ENCODE data around the gene ZMIZ2.
"Not testable (repeated sequence)": the region's sequence is repeated elsewhere in the genome, so short reads cannot be mapped to it uniquely, and the experiment has no call there.

The ZMIZ2 gene

DNA sequence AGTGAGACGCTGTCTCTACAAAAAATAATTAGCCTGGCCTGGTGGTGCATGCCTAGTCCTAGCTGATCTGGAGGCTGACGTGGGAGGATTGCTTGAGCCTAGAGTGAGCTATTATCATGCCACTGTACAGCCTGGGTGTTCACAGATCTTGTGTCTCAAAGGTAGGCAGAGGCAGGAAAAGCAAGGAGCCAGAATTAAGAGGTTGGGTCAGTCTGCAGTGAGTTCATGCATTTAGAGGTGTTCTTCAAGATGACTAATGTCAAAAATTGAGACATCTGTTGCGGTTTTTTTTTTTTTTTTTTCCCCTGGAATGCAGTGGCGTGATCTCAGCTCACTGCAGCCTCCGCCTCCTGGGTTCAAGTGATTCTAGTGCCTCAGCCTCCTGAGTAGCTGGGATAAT is 53.2 kb downstream of the ZMIZ2 start:
- DNase-seq (ENCODE audit: low read depth in 1 of 2, low spot score in 1 of 2) = no peak

DNA sequence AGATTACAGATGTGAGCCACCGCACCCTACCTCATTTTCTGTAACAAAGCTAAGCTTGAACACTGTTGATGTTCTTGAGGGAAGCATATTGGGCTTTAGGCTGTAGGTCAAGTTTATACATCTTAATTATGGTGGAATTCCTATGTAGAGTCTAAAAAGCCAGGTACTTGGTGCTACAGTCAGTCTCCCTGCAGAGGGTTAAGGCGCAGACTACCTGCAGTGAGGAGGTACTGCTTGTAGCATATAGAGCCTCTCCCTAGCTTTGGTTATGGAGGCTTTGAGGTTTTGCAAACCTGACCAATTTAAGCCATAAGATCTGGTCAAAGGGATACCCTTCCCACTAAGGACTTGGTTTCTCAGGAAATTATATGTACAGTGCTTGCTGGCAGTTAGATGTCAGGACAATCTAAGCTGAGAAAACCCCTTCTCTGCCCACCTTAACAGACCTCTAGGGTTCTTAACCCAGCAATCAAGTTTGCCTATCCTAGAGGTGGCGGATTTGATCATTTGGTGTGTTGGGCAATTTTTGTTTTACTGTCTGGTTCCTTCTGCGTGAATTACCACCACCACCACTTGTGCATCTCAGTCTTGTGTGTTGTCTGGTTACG is 53.9 kb downstream of the ZMIZ2 start:
- DNase-seq (ENCODE audit: low read depth in 1 of 2, low spot score in 1 of 2) = no peak

DNA sequence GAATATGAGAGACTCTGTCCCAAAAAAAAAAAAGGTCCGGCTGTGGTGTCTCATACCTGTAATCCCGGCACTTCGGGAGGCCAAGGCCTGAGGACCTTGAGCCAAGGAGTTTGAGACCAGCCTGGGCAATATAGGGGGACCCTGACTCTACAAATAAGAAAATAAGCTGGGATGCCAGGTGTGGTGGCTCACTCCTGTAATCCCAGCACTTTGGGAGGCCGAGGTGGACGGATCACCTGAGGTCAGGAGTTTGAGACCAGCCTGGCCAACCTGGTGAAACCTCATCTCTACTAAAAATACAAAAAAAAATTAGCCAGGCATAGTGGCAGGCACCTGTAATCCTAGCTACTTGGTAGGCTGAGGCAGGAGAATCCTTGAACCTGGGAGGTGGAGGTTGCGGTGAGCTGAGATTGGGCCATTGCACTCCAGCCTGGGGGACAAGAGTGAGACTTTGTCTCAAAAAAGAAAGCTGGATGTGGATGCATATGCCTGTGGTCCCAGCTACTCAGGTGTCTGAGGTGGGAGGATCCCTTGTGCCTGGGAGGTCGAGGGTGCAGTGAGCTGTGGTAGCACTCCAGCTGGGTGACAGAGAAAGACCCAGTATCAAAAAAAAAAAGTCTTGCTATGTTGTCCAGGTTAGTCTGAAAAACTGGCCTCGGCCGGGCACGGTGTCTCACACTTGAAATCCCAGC is 55.3 kb downstream of the ZMIZ2 start:
- not testable (repeated sequence) for DNase-seq (ENCODE audit: low read depth in 1 of 2, low spot score in 1 of 2)

DNA sequence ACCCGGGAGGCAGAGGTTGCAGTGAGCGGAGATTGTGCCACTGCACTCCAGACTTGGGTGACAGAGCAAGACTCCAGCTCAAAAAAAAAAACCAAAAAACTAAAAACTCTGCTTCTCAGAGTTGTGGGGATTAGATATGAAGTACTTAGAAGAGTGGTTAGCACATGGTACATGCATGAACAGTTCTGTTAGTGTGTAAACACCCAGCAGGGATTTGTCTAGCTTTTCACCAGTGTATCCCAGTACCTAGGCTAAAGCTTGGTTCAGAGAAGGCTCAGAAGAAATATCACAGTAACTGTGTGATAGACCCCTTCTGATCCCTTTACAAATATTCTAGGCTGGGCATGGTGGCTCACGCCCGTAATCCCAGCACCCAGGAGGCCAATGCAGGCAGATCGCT is 57.3 kb downstream of the ZMIZ2 start:
- no peak for DNase-seq (ENCODE audit: low read depth in 1 of 2, low spot score in 1 of 2)

DNA sequence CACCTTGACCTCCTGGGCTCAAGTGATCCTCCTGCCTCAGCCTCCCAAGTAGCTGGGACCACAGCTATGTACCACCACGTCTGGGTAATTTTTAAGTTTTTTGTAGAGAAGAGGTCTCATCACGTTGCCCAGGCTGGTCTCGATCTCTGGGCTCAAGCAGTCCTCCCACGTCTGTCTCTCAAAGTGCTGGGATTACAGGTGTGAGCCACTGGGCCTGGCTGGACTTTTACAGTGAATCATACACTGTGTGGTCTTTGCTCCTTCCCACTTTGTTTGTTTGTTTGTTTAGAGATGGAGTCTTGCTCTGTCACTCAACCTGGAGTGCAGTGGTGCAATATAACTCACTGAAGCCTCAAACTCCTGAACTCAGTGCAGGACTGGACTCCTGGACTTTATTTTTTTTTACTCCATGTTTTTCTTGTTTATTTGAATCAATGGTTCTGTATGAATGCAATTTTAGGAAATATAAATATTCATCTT is 60.3 kb downstream of the ZMIZ2 start:
- no peak for DNase-seq (ENCODE audit: low read depth in 1 of 2, low spot score in 1 of 2)

DNA sequence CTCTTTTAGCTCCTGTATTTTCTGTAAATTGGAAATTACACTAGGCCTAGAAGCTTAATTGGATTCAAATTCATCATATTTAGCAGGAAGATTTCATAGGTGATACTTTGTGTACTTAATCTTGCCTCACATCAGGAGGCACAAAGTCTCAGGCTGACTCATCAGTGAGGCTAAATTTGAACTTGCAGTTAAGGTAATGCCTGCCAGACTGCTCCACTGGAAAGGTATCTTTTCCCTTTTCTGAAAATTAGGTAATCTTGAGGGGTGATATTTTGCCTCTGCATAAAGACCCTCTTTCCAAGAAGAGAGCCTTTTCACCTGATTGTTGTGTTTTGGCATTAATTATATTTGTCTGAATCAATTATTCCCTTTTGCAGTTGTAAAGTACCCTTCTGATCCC is 62.4 kb downstream of the ZMIZ2 start:
- no peak for DNase-seq (ENCODE audit: low read depth in 1 of 2, low spot score in 1 of 2)

- DNase-seq (ENCODE audit: low read depth in 1 of 2, low spot score in 1 of 2) = no peak
These were observed 62.9 kb downstream of the ZMIZ2 start for GRCh38 chr7:44811571-44811970.

- DNase-seq (ENCODE audit: low read depth in 1 of 2, low spot score in 1 of 2) = no peak
These were observed 66.3 kb downstream of the ZMIZ2 start for GRCh38 chr7:44814919-44815318.

GRCh38 chr7:44819292-44819691 is 70.6 kb downstream of the ZMIZ2 start:
- no peak for DNase-seq (ENCODE audit: low read depth in 1 of 2, low spot score in 1 of 2)

All from activated T-helper 1 cell treated with anti-CD3 and anti-CD28 coated beads, Interleukin-2, amount 50 U/mL, for 16 hours (primary cell).